PFSK-1 (cell line): ENCODE data around the gene JPH2.

ENCODE experiments used
- FOXP2 ChIP-seq: optimal IDR thresholded peaks from 2 replicates; pipeline ENCODE3; 2011; ENCODE audit warnings: borderline replicate concordance, control low read depth, inconsistent platforms; ENCODE audit not compliant: insufficient read depth; ENCODE audit errors: extremely low read length, extremely low read depth
- POLR2AphosphoS5 ChIP-seq: IDR thresholded peaks from 2 replicates; pipeline ENCODE4 v1.6.1; 2012; ENCODE audit warnings: low read depth, mild to moderate bottlenecking, control low read depth, low read length, moderate library complexity
- REST ChIP-seq, 2 experiments: IDR thresholded peaks; 2 replicates each; pipeline versions ENCODE4 v1.6.1 to v1.8.0; 2011 to 2012; ENCODE audit warnings: low read depth in 2 of 2, low read length in 2 of 2, control low read depth in 1 of 2, inconsistent platforms in 1 of 2, mild to moderate bottlenecking in 1 of 2, moderate library complexity in 1 of 2; ENCODE audit not compliant: insufficient read depth in 1 of 2
- SIN3A ChIP-seq: IDR thresholded peaks from 2 replicates; pipeline ENCODE4 v1.6.1; 2012; ENCODE audit warnings: mild to moderate bottlenecking, low read length, moderate library complexity, borderline replicate concordance; ENCODE audit not compliant: insufficient read depth
- TAF1 ChIP-seq: IDR thresholded peaks from 2 replicates; pipeline ENCODE4 v1.6.1; 2012; ENCODE audit warnings: low read length, control low read depth, borderline replicate concordance; ENCODE audit not compliant: insufficient read depth

JPH2 gene

GRCh38 chr20:44182863-44183262 is 4.1 kb downstream of the JPH2 start:
- no peak for TF ChIP-seq POLR2AphosphoS5

- TF ChIP-seq TAF1 (no peak), REST (IDR thresholded peaks at IDR 0.05; ENCODE audit: insufficient read depth in 1 of 2, low read depth in 2 of 2, low read length in 2 of 2) (no peak), SIN3A (no peak), POLR2AphosphoS5 (no peak), FOXP2 (no peak)
Observed at GRCh38 chr20:44182135-44182765, 4.7 kb downstream of the JPH2 start.

- TF ChIP-seq REST (IDR thresholded peaks at IDR 0.05; ENCODE audit: insufficient read depth in 1 of 2, low read depth in 2 of 2, low read length in 2 of 2) (no peak), POLR2AphosphoS5 (no peak), TAF1 (no peak), FOXP2 (no peak), SIN3A (no peak)
Observed at GRCh38 chr20:44181611-44182010, 5.4 kb downstream of the JPH2 start.

- TF ChIP-seq POLR2AphosphoS5 (no peak), FOXP2 (no peak), SIN3A (no peak), REST (IDR thresholded peaks at IDR 0.05; ENCODE audit: insufficient read depth in 1 of 2, low read depth in 2 of 2, low read length in 2 of 2) (no peak), TAF1 (no peak)
Observed at GRCh38 chr20:44180814-44181213, 6.2 kb downstream of the JPH2 start.

GRCh38 chr20:44176833-44177534 is 10.0 kb downstream of the JPH2 start:
- TF ChIP-seq TAF1 (no peak), REST (IDR thresholded peaks at IDR 0.05; ENCODE audit: insufficient read depth in 1 of 2, low read depth in 2 of 2, low read length in 2 of 2) (no peak), POLR2AphosphoS5 (no peak), SIN3A (no peak), FOXP2 (no peak)
